ENCODE measurements around the gene LYSET. TPM values are rescaled to one million over a fixed set of nuclear protein-coding genes. Genes with fewer than 3 reads are reported as not detected.
"Not testable (repeated sequence)": the region's sequence is repeated elsewhere in the genome, so short reads cannot be mapped to it uniquely, and the experiment has no call there.

Gene LYSET, protein sequence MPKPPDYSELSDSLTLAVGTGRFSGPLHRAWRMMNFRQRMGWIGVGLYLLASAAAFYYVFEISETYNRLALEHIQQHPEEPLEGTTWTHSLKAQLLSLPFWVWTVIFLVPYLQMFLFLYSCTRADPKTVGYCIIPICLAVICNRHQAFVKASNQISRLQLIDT
- 31.1 and 31.2 TPM in 2 replicates for total RNA-seq
- long read RNA-seq, transcript TMEM251-201 (2 exons, 909 nt) = major isoform, 15 of 15 reads
- long read RNA-seq, partial matches to known transcripts = 0 of 15 reads
- long read RNA-seq, other reads (novel, unspliced or antisense) = 0 of 15 reads

DNA sequence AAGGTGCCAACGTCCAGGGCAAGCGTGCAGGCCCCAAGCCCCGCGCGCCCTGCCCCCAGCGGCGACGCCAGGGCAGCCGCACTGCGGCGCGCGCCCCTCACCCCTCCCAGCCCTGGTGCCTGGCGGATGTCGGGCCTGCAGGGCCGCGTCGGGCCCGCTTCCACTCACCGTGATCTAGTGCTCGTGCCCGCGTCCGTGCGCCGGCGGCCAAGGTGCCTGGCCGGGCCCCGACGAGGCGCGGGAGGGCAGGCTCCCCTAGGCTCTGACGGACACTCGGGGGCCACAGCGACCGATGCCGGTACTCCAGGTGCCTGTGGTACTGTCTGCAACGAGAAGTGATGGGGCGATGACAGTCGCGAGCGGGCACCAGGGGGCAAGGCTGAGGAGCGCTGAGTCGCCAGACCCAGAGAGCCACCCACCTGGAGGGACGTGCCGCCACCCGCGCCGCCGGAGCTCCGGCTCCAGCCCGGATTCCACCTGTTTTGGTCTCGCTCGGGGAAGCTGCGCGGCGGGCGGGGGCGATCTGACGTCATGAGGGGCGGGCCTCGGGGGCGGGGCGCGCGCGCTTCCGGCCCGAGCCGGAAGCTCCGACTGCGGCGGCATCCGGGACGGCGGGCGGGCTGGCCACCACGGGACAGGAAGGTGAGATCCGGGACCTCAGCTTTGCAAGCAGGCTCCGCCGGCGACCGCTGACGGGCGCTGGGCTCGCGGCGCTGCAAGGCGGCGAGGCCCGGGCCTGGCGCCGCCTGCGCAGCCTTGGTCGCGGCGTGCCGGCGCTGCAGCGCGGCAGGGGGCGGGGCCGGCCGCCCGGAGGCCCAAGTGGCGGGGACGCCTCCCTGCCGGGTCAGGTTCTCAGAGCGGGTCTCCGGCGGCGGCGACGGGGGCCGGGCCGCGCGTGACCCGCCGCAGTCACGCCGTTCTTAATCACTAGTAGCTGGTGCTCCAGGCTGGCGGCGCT, at the start of gene LYSET, which contains the start of gene MOAP1:
LYSET (plus strand) TSS at position 927 of the 958 bp plus-strand sequence. CDS start 89 bp downstream, outside the sequence.
MOAP1 (minus strand) TSS at position 507 of the 958 bp plus-strand sequence. CDS start 655 bp downstream, outside the sequence.
- H3K27ac Mint-ChIP-seq (ENCODE audit: unreplicated experiment) = peak within 1 kb of the TSS; percentile 91
- peak; percentile 80 for DNase-seq (ENCODE audit: low read depth, low spot score)
- H3K9me3 Mint-ChIP-seq = no peaks in the 10 kb centered on the region
- TF ChIP-seq, protein P1, sequence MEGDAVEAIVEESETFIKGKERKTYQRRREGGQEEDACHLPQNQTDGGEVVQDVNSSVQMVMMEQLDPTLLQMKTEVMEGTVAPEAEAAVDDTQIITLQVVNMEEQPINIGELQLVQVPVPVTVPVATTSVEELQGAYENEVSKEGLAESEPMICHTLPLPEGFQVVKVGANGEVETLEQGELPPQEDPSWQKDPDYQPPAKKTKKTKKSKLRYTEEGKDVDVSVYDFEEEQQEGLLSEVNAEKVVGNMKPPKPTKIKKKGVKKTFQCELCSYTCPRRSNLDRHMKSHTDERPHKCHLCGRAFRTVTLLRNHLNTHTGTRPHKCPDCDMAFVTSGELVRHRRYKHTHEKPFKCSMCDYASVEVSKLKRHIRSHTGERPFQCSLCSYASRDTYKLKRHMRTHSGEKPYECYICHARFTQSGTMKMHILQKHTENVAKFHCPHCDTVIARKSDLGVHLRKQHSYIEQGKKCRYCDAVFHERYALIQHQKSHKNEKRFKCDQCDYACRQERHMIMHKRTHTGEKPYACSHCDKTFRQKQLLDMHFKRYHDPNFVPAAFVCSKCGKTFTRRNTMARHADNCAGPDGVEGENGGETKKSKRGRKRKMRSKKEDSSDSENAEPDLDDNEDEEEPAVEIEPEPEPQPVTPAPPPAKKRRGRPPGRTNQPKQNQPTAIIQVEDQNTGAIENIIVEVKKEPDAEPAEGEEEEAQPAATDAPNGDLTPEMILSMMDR (conservative IDR thresholded peaks at IDR 0.05) = peak; percentile 54
- H3K4me3 Mint-ChIP-seq = peak within 1 kb of the TSS; percentile 98
- no peaks in the 10 kb centered on the region for H3K36me3 Mint-ChIP-seq (ENCODE audit: low read depth)
- peaks cover 26% of the 10 kb centered on the region for H3K4me1 Mint-ChIP-seq
- H3K27me3 Mint-ChIP-seq (ENCODE audit: low read depth) = no peaks in the 10 kb centered on the region

DNA sequence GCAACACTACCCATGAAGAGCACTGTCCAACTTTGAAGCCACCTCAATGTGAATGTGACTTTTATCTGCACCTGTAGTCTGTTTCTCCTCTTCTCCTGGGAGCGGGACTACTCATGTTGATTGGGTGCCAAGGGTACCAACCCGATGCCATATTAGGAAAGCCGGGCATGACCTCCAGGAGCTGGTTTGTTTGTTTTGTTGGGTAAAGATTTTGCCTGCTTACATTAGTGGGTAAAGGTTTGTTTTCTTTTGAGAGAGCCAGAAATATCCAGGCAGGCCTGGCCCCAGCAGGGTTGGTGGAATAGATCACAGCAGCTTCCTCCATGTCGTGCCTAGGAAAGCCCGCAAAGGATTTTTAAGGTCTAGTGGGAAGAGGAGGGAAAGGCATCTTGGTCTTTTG, 49.7 kb upstream of the LYSET start:
- H3K36me3 Mint-ChIP-seq (ENCODE audit: low read depth) = no peaks in the 10 kb centered on the region
- no peak overlapping the region for H3K4me3 Mint-ChIP-seq
- no peak overlapping the region for H3K27ac Mint-ChIP-seq (ENCODE audit: unreplicated experiment)
- peaks cover 18% of the 10 kb centered on the region for H3K4me1 Mint-ChIP-seq
- TF ChIP-seq, protein P1 (conservative IDR thresholded peaks at IDR 0.05) = no peak
- H3K27me3 Mint-ChIP-seq (ENCODE audit: low read depth) = no peaks in the 10 kb centered on the region
- DNase-seq (ENCODE audit: low read depth, low spot score) = no peak
- no peaks in the 10 kb centered on the region for H3K9me3 Mint-ChIP-seq

DNA sequence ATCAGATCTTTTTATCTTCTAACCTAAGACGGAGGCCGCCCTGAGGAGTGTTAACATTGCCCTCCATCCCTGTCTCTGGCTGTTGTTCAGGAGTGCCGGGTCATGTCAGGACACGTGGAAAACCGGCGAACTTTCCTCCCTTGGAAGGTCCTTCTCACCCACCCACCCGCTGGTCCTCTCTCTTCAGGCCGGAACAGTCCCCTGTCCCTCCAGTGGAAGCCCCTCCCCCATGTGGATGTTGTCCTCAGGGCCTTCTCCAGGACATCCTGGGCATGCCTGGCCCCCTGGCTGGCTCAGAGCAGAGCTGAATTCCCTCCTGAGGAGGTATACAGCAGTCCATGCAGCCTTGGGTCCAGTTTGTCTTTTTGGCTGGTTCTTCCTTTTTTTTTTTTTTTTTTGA, 49.1 kb upstream of the LYSET start:
- Mint-ChIP-seq H3K4me3 (no peak overlapping the region), H3K27me3 (ENCODE audit: low read depth) (no peaks in the 10 kb centered on the region), H3K27ac (ENCODE audit: unreplicated experiment) (no peak overlapping the region), H3K9me3 (no peaks in the 10 kb centered on the region), H3K4me1 (peaks cover 18% of the 10 kb centered on the region), H3K36me3 (ENCODE audit: low read depth) (no peaks in the 10 kb centered on the region)
- no peak for DNase-seq (ENCODE audit: low read depth, low spot score)
- TF ChIP-seq, protein P1 (conservative IDR thresholded peaks at IDR 0.05) = no peak

DNA sequence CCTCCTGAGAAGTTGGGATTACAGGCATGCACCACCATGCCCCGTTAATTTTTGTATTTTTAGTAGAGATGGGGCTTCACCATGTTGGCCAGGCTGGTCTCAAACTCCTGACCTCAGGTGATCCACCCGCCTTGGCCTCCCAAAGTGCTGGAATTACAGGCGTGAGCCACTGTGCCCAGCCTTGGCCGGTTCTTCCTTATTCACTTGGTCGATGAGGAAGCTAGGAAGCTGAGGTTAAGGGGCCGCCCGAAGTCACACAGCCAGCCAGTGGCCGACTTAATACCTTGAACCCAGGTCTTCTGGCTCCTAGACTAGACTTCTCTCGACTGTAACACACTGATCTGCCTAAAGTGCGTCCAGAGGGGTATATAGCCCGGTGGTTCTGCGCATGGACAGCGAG, 48.6 kb upstream of the LYSET start:
- H3K36me3 Mint-ChIP-seq (ENCODE audit: low read depth); H3K27ac Mint-ChIP-seq (ENCODE audit: unreplicated experiment); DNase-seq (ENCODE audit: low read depth, low spot score); H3K27me3 Mint-ChIP-seq (ENCODE audit: low read depth); H3K9me3 Mint-ChIP-seq; H3K4me3 Mint-ChIP-seq: not testable (repeated sequence)
- peaks cover 18% of the 10 kb centered on the region for H3K4me1 Mint-ChIP-seq

DNA sequence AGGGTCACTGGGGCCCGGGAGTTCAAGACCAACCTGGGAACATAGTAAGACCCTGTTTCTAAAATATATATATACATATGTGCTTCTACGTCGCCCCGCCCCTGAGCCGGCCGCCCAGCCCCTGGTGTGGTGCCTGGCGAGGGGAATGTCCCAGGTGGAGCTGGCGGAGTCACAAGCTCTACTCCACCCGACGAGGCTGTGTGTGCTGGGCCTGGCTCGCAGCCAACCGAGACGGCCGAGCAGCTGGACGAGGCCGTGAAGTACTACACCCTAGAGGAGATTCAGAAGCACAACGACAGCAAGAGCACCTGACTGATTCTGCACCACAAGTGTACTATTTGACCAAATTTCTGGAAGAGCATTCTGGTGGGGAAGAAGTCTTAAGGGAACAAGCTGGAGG, 47.3 kb upstream of the LYSET start:
- Mint-ChIP-seq H3K9me3 (no peaks in the 10 kb centered on the region), H3K4me1 (peaks cover 14% of the 10 kb centered on the region), H3K4me3 (no peak overlapping the region), H3K27me3 (ENCODE audit: low read depth) (no peaks in the 10 kb centered on the region), H3K36me3 (ENCODE audit: low read depth) (no peaks in the 10 kb centered on the region), H3K27ac (ENCODE audit: unreplicated experiment) (no peak overlapping the region)
- TF ChIP-seq, protein P1 (conservative IDR thresholded peaks at IDR 0.05) = no peak
- no peak for DNase-seq (ENCODE audit: low read depth, low spot score)

Data from neural crest cell (in vitro differentiated cells).